Omental fat pad (tissue), 4 donors: ENCODE measurements around the gene TRUB1. TPM values are rescaled to one million over a fixed set of nuclear protein-coding genes. Genes with fewer than 3 reads are reported as not detected.

Experiments
- ATAC-seq: fragments of 150-250 bp; one replicate; pipeline ENCODE4 v1.9.1; 2016; ENCODE audit warnings: mild to moderate bottlenecking, moderate library complexity; ENCODE audit not compliant: low FRiP score
- DNase-seq: peaks from one replicate; pipeline ENCODE4 v3.0.0-alpha.2; 2019; ENCODE audit warnings: low spot score
- CTCF ChIP-seq, 3 donors: fragments of 450-650 bp; IDR thresholded peaks; one replicate each; pipeline ENCODE4 v1.5.1; 2016 to 2017; ENCODE audit warnings: antibody characterized with exemption in 3 of 3, mild to moderate bottlenecking in 3 of 3, moderate library complexity in 2 of 3
- total RNA-seq, 4 donors: library from RNA; depleted of rRNA; stranded (reverse); fragments of >200 nt; gene quantifications; one replicate each; pipeline ENCODE4 v1.1.0, GENCODE V29; 2016

TRUB1 gene
- total RNA-seq, 4 donors from 2014 or later: 10.2 to 15.4 (median 12.7) TPM

DNA sequence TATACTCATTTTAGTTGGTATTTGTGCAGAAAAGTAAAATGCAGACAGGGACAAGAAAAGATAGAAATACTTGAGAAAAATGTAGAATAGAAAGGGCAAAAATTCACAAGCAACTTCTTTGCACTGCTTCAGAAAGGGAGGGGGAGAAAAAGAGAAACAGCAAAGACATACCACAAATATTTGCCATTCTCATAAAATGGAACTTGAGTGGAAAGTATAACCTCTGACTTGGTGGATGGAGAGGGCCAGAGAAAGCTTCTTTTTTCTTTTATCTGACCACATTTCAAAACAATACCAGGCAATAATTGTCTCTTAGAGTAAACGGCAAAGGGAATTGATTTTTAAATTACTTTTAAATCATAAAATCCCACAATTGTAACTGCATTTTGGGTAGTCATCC, 35.8 kb upstream of the TRUB1 start:
- no peak for ATAC-seq
- DNase-seq: no peak

DNA sequence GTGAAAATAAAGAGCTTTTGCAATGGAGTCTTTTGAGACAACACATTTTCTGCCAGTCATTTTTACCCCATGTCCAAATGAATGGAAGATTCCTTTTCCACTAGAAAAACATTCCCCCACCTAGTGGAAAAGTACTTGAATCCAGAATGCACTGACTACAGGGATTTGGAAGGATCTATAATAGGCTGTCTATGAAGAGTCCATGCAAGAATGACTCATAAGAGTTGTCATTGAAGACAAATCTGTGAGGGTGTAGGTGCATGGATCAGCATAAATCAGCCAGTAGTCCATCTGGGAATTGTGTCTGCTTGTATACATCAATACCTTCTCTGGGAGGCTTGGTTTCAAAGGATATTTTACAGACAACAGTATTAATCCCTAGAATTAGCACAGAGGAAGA, 32.5 kb upstream of the TRUB1 start:
- TF ChIP-seq CTCF (IDR thresholded peaks at IDR 0.05): no peak
- peak; percentile 88 for ATAC-seq
- no peak for DNase-seq

More for the DNA sequence above, 35.8 kb upstream of the TRUB1 start:
- no peak for TF ChIP-seq CTCF (IDR thresholded peaks at IDR 0.05)

DNA sequence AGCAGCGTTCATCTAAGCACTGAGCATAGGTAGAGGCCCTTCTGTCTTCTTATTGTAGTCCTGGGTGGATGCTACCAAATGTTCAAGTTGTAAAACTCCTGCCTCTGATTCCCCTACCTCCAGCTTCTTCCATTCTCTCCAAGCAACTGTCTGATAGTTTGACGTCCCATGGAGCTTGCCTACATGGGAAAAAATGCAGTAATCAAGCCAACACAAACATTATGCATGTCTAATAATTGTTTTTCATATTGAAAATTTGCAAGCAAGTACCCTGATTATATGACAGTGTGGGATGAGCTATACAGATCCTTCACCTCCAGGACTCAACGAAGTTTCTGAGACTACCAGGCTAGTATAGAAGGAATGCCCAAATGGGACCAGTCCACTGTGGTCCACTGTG, 31.0 kb upstream of the TRUB1 start:
- TF ChIP-seq CTCF (IDR thresholded peaks at IDR 0.05): no peak
- ATAC-seq (no peak), DNase-seq (no peak)

- no peak for TF ChIP-seq CTCF (IDR thresholded peaks at IDR 0.05)
- DNase-seq (no peak), ATAC-seq (peak; percentile 85)
These were observed 29.1 kb upstream of the TRUB1 start for GRCh38 chr10:114908896-114909295.

GRCh38 chr10:114911052-114911711, 26.8 kb upstream of the TRUB1 start:
- DNase-seq (no peak), ATAC-seq (no peak)
- TF ChIP-seq CTCF (IDR thresholded peaks at IDR 0.05): no peak

DNA sequence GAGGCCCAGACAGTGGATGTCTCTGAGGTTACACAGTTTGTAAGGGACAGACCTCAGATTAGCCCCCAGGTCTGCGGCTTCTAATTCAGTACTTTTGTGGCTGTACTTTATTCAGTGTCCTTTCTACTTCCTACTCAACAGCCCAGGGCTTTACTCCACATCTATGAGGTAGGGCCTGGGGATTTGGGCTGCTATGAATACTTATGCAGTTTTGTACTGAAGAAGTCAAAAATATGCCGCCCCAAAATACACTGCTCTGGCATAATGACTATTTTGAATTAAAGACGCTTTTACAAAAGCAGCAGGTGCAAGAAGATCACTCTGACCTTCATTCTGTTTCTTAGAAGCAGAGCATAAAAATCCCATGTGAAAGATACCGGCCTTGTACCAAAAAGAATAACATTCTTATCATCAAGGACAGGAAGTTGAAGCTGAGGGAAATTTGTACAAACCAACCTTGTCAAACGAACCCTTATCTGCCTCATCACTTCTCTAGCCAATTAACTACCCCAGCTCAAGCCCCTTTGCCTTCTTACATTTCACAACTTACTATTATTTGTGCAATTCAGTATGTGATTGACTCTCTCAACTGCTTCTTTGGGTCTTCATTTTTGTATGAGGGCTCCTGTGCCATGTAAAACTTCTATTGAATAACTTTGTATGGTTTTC, 26.1 kb upstream of the TRUB1 start:
- DNase-seq: no peak

More for the DNA sequence above, 26.1 kb upstream of the TRUB1 start:
- ATAC-seq: no peak
- no peak for TF ChIP-seq CTCF (IDR thresholded peaks at IDR 0.05)
